Stimulated activated CD4-positive, alpha-beta T cell treated with anti-CD3 and anti-CD28 coated beads, Interleukin-4, amount 100 ng/mL, for 1 hour (primary cell): ENCODE measurements around the gene WFDC2.

Experiments
- DNase-seq: peaks from one replicate; pipeline ENCODE4 v3.0.0-alpha.2; 2020

The WFDC2 gene

DNA sequence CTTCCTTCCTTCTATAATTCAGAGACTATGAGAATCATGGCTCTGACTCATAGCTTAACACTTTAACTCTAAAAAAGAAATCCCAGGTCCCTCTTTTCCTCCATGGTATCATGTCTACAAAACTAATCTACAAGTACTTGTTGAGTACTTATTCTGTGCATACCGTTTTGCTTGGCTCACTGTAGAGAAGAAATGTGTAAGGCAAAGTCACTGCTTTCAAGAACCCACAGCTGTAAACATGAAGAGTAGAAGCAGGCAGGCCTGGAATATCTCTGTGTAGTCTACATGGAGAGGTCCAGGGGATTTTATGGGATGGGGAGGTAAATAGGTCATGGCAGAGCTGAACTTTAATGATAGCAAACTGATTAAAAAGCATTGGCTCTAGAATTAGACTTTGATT, 32.0 kb downstream of the WFDC2 start:
- DNase-seq = no peak

DNA sequence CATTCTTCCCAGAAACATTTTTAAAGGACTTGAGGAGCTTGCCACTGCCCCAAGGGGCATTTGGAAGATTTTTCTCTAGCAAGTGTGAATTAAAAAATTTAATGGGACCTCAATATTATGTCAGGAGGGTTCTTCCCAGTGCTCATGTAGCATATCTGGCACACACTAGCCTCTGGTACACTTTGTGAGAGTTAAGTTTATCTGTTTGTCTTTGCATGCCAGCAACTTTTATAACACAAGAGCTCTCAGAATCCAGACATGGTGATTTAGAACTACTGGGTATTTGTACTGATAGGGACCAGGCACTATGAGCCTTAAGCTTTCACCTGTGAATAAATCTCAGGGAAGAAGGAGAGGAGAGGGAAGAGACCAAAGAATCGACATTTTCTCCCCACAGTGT, 33.0 kb downstream of the WFDC2 start:
- no peak for DNase-seq

DNA sequence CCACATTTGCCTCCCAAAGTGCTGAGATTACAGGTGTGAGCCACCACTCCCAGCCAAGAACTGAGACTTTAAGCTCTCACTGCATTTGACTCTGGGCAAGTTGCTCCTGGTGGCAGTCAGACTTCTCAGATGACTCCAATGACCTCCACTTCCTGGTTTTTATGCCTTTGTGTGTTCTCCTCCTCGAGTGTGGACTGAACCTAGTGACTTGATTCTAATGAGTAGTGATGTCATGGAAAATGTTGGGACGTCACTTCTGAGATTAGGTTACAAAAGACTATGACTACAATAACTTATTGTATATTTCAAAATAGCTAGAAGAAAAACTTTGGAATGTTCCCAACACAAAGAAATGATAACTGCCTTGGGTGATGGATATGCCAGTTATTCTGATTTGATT, 33.9 kb downstream of the WFDC2 start:
- no peak for DNase-seq

DNA sequence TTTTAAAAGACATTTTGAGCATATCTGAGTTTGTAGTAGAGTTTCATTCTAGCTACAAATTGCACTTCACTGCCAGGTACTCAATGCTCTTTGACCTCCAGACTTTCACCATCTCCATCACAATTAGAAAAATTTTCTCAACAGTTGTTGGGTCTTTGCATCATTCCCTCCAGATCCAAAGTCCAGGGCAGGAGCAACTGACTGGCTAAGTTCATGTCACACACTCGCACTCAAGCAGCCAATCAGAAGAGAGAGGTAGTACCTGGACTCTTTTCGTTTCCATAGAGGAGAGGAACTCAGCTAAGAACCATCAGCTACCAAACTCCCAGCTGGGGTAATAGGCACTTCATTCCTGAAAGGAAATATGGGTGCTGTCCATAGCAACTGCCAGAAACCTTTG, 36.8 kb downstream of the WFDC2 start:
- no peak for DNase-seq

DNA sequence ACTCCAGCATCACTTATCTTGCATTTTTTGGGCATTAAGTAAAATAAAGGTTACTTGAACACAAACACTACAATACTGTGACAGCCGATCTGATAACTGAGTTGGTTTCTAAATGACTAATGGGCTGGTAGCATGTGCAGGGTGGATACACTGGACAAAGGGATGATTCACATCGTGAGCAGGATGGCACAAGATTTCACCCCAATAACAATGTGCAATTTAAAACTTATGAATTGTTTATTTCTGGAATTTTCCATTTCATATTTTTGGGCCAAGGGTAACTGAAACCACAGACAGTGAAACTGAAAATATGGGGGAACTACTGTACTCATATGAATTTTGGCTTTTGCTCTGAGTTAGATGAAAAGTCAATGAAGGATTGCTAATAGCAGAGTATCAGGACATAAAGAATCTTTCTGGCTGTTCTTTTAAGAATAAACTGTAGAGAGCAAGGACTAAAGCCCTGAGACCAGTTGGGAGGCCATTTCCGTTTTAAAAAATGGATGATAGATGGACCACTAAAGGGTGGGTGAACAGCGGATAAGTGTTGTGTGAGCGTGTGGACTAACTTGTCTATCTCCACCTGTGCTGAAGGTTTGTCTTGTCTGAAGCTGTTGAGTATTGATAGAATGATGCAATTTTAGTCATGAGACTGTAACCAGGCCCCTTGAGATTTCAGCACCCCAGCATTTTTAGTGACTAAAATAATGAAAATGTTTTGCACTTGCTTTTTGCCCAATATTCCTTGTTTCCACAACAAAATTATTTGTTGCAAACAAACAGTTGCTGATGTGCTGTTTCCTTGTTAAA, 37.7 kb downstream of the WFDC2 start:
- no peak for DNase-seq

DNA sequence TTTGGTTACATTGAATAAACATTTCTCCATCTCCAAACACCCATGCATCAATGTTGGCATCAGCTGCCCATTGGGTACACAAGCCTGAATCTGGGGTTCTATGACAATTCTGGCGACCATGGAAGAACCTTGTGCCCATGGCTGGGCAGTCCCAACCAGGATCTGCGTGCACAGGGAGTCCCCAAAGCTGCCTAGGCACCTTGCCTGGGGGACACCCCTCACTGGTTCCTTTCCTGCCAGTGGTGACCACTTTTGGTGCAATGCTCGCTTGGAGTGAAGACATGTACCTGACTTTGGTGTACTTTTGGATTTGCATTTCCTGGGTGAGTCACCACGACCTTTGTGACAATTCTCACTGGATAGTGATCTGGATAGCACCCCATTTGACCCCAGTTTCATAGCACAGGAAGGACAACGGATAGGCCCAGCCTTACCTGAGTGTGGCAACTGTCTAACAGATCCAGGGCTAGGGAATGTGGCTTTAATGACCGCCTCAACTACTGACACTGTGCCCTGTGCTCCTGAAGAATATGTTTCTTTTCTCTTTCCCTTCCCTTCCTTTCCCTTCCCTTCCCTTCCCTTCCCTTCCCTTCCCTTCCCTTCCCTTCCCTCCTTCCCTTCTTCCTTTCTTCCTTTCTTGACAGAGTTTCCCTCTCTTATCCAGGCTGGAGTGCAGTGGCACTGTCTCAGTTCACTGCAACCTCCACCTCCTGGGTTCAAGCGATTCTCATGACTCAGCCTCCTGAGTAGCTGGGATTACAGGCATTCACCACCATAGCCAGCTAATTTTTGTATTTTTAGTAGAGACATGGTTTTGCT, 38.7 kb downstream of the WFDC2 start:
- no peak for DNase-seq

DNA sequence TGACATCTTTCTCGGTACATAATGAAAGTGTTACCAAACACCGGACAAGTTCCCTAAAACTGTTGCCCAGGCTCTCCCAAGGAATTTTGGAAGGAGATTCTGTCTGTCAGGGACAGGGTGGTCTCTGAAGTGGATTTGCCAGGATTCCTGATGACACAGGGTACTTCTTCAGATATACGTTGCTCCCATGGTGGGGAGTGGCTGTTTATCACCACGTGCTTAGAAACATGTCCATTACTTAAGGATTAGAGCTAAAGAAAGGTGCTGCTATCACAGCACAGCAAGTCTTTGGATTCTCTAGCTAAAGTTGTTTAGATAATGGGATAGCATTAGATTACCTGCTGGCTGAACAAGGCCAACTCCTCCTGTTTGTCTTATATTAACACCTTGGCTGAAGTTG, 39.5 kb downstream of the WFDC2 start:
- no peak for DNase-seq

DNA sequence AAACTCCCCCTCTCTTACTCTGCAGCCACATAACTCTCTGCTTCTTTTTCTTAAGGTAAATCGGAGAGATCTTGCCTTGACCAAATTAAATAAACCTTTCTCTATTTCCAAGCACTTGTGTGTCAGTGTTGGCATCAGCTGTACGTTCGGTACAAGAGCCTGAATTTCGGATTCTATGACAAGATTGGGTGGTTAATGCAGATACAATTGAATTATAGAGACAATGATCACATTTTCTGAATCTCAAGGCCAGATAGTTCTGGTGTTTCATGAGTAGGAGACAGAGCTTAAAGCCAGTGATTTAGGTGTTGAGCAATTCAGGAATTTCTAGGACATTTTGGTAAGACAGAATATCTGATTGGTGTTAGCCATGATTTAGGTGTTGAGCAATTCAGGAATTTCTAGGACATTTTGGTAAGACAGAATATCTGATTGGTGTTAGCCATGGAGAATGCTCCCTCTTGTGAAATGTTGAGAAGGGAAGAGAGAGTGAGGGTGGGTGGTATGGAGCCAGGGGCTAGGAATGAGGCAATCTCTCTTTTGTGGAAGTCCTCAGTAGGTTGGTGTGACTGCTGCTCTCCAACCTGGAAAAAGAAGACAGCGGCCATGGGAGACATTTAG, 40.8 kb downstream of the WFDC2 start:
- no peak for DNase-seq

DNA sequence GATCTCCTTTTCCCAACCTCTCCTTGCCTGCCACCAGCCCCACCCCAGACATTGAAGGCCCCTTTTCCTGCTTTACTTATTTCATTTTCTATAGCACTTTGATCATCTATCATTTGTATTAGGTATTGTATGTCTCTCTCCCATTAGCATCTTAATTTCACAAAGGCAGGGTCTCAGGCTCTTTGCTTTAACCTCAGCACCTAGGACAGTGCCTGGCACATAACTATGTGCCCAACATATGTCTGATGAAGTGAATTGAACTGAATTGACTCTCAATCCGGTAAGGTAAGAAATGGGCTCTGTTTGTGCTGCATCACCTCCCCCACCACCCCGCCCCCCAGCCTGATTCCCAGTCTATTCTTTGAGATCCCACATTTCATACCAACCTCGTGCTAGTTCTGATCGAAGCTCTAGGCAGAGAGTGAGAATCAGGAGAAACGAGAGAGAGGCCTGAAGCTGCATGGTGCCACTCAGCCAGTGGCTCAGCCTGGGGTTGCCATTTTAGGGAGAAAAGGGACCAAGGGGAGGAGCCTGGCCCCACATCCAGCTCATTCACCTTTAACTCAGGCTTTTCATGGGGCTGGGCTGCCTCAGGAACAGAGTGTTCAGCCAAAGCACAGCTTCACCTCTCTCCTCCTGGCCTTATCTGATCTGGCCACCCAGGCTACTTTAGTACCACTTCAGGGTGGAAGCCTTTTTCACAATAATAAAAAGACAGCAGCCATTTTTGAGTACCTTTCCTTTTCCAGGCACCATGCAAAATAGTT, 45.8 kb downstream of the WFDC2 start, which contains the start of gene SPINT3:
TSS of gene SPINT3 (minus strand) at position 476 of the 767 bp plus-strand sequence. CDS start at position 462, 14 bp downstream.
- no peak for DNase-seq

DNA sequence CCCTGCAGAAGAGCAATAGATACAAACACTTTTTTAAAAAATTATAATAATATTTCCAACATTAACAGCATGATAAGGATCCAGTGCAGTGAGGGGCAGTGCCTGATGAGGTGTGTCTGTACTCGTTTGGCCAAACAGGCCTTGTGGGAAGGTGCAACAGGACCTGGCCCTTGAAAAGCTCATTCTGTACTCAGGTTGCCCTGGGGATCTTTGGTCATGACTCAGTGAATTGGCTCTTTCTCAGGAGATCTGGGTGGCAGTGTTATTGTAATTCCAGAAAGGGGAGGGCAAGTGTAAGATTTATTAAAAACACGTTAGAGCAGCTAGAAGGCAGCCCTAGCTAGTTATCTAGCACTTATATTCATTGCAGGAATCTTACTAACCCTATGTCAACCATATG, 48.7 kb downstream of the WFDC2 start:
- DNase-seq = no peak

DNA sequence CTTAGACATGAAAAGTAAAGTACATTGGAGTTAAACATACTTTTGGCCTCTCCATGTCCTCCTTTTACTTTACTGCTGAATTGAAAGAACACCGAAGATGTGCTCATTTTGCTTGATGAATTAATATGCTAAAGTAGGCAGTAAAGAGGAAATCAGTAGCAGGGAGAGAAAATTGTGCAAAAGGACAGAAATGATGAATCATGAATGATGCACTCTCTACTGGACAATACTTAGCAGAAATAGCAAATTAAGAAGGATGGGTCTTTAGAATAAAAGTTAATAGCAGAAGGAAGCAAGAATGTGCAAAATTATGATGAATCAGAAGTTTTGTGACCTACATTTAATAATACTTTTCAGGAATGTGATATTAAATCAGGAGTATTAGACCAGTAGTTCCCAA, 54.3 kb downstream of the WFDC2 start:
- DNase-seq = no peak

DNA sequence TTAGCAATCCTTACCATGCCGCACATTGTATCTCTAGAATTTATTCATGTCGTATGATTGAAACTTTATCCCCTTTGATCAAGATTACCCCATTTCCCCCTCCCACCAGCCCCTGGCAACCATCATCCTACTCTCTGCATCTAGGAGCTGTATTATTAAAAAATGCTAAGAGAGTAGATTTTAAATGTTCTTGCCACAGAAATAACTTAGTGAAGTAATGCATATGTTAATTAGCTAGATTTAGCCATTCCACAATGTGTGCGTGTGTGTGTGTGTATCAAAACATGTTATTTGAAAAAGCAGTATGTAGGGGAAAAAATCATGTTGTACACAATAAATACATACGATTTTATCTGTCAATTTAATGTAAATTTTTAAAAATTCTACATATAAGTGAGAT, 57.7 kb downstream of the WFDC2 start:
- no peak for DNase-seq
